Neural cell (in vitro differentiated cells): ENCODE measurements around the gene DGKB.

ENCODE experiments used
- POLR2AphosphoS5 ChIP-seq: IDR thresholded peaks from 2 replicates; pipeline ENCODE4 v1.6.1; 2012
- RAD21 ChIP-seq: fragments of 450-650 bp; conservative IDR thresholded peaks from 2 replicates; pipeline ENCODE4 v1.6.1; 2014; ENCODE audit warnings: antibody characterized with exemption, mild to moderate bottlenecking, moderate library complexity
- TAF1 ChIP-seq: IDR thresholded peaks from 2 replicates; pipeline ENCODE4 v1.6.1; 2012; ENCODE audit warnings: low read depth

GRCh38 chr7:14501436-14501835 lies 401.1 kb downstream of the DGKB start:
- TF ChIP-seq POLR2AphosphoS5 (no peak), RAD21 (no peak), TAF1 (no peak)
